Stomach (tissue), 9 donors: ENCODE data around the gene HIVEP1. TPM values are rescaled to one million over a fixed set of nuclear protein-coding genes. Genes with fewer than 3 reads are reported as not detected.

Experiments
- DNase-seq, 2 donors: peaks; one replicate each; pipeline versions ENCODE4 v3.0.0 to v3.0.0-alpha.2; 2013 to 2019
- H3K27ac ChIP-seq, 5 donors: fragments of 200-600 bp in 4 of 5; sonication (generic) in 4 of 5; one replicate each; pipeline ENCODE4 v1.5.1; 2013 to 2019; ENCODE audit warnings: mild to moderate bottlenecking in 1 of 5, moderate library complexity in 1 of 5
- H3K27me3 ChIP-seq, 3 donors: fragments of 200-600 bp; sonication (generic); one replicate each; pipeline ENCODE4 v1.5.1; 2017 to 2019; ENCODE audit warnings: mixed run types in 1 of 3
- H3K36me3 ChIP-seq, 4 donors: fragments of 200-600 bp; sonication (generic); 1 replicate in 3 of 4; 2 replicates in 1 of 4; pipeline ENCODE4 v1.5.1; 2016 to 2019
- H3K4me1 ChIP-seq, 4 donors: fragments of 200-600 bp; sonication (generic); one replicate each; pipeline ENCODE4 v1.5.1; 2016 to 2019
- H3K4me3 ChIP-seq, 4 donors: fragments of 200-600 bp; sonication (generic) in 3 of 4; one replicate each; pipeline ENCODE4 v1.5.1; 2016 to 2019; ENCODE audit warnings: mild to moderate bottlenecking in 1 of 4
- H3K9me3 ChIP-seq, 4 donors: fragments of 200-600 bp; sonication (generic); one replicate each; pipeline ENCODE4 v1.5.1; 2016 to 2019
- CTCF ChIP-seq, 7 experiments: fragments of 450-650 bp in 4 of 7; fragments of 200-600 bp in 3 of 7; sonication (generic) in 3 of 7; IDR thresholded peaks; one replicate each; pipeline ENCODE4 v1.5.1; 2016 to 2019; ENCODE audit warnings: antibody characterized with exemption in 7 of 7, control low read depth in 2 of 7, mild to moderate bottlenecking in 1 of 7
- EP300 ChIP-seq: sonication (generic); formaldehyde crosslinking; IDR thresholded peaks from one replicate; pipeline ENCODE4 v1.6.1; 2017; ENCODE audit warnings: antibody characterized with exemption
- POLR2A ChIP-seq, 4 donors: fragments of 450-650 bp; IDR thresholded peaks; one replicate each; pipeline ENCODE4 v1.6.1; 2016; ENCODE audit warnings: antibody characterized with exemption in 4 of 4, control low read depth in 2 of 4, mild to moderate bottlenecking in 1 of 4, moderate library complexity in 1 of 4
- POLR2AphosphoS5 ChIP-seq, 3 donors: sonication (generic); formaldehyde crosslinking; IDR thresholded peaks; one replicate each; pipeline ENCODE4 v1.6.1; 2016; ENCODE audit warnings: antibody characterized with exemption in 3 of 3
- WGBS, 5 donors: extraction: QIAGEN DNeasy Blood & Tissue Kit in 3 of 5; methylation state at CpG; one replicate each; pipeline versions ENCODE4 v1.1.5 to v1.1.7; 2013 to 2018; 5-methylcytosine and 5-hydroxymethylcytosine counted together
- intact Hi-C: fragments of 100-400 bp; cut with DNase I; formaldehyde crosslinking; loops from one replicate; pipeline ENCODE4 v1.15.1; 2023; ENCODE audit warnings: low total_unique reads
- polyA plus RNA-seq, 3 donors: library from polyadenylated mRNA; stranded (reverse); fragments of 200-250 nt; gene quantifications; one replicate each; pipeline ENCODE4 v1.2.3, GENCODE V29; 2013
- total RNA-seq, 5 donors: library from RNA; depleted of rRNA; stranded (reverse); fragments of >200 nt; gene quantifications; one replicate each; pipeline versions ENCODE4 v1.1.0 to v1.2.3, GENCODE V29; 2014 to 2016
- donor health status: healthy with polysubstance abuse.
- donor health status: Bipolar disorder and iron deficiency.
- donor health status: healthy.

The HIVEP1 gene
- total and polyA plus RNA-seq, 8 donors, result 2.0 to 19.6 (median 14.1) TPM

GRCh38 chr6:12022481-12022880 lies 10.4 kb downstream of the HIVEP1 start:
- no peak overlapping the region for H3K4me3 ChIP-seq
- no peaks in the 10 kb centered on the region for H3K27me3 ChIP-seq
- no peak for DNase-seq
- intact Hi-C loops, result no loop called here
- WGBS, 5 donors, result 92 to 100% (median 95%) methylated on average over 1 of the region's 1 CpG
- TF ChIP-seq POLR2AphosphoS5 (IDR thresholded peaks at IDR 0.05), result no peak
- TF ChIP-seq EP300, result no peak
- TF ChIP-seq CTCF (IDR thresholded peaks at IDR 0.05), result no peak
- no peak for TF ChIP-seq POLR2A (IDR thresholded peaks at IDR 0.05)
- peaks cover 17 to 39% (median 26%) of the 10 kb centered on the region in 4 donors for H3K4me1 ChIP-seq
- peaks cover 7 to 29% (median 26%) of the 10 kb centered on the region in 4 donors for H3K36me3 ChIP-seq
- H3K27ac ChIP-seq, result peak overlapping the region in 1 of 5 donors; percentile 39
- no peaks in the 10 kb centered on the region for H3K9me3 ChIP-seq

GRCh38 chr6:12022953-12023388 lies 10.9 kb downstream of the HIVEP1 start:
- H3K36me3 ChIP-seq, result peaks cover 4 to 25% (median 21%) of the 10 kb centered on the region in 4 donors
- no peaks in the 10 kb centered on the region for H3K9me3 ChIP-seq
- H3K27me3 ChIP-seq, result no peaks in the 10 kb centered on the region
- no peak for DNase-seq
- H3K27ac ChIP-seq, result peak overlapping the region in 2 of 5 donors; percentile 26 to 39
- 60 to 77% (median 67%) methylated on average over 7 of the region's 7 CpGs for WGBS, 5 donors
- intact Hi-C loops, result no loop called here
- peaks cover 17 to 39% (median 26%) of the 10 kb centered on the region in 4 donors for H3K4me1 ChIP-seq
- no peak overlapping the region for H3K4me3 ChIP-seq
- no peak for TF ChIP-seq EP300
- no peak for TF ChIP-seq CTCF (IDR thresholded peaks at IDR 0.05)
- TF ChIP-seq POLR2AphosphoS5 (IDR thresholded peaks at IDR 0.05), result no peak
- no peak for TF ChIP-seq POLR2A (IDR thresholded peaks at IDR 0.05)

- Histone ChIP-seq H3K36me3 (peaks cover 4 to 15% (median 11%) of the 10 kb centered on the region in 4 donors), H3K9me3 (no peaks in the 10 kb centered on the region), H3K4me1 (peaks cover 17 to 39% (median 26%) of the 10 kb centered on the region in 4 donors), H3K27ac (peak overlapping the region in 1 of 5 donors; percentile 39), H3K4me3 (no peak overlapping the region), H3K27me3 (no peaks in the 10 kb centered on the region)
- DNase-seq, result no peak
- TF ChIP-seq EP300 (no peak), POLR2AphosphoS5 (IDR thresholded peaks at IDR 0.05) (no peak)
- WGBS, 5 donors, result 25 to 59% (median 54%) methylated on average over 2 of the region's 2 CpGs
- intact Hi-C loops, result no loop called here
Observed at GRCh38 chr6:12024216-12024615, 12.1 kb downstream of the HIVEP1 start.

GRCh38 chr6:12024699-12025434 lies 12.8 kb downstream of the HIVEP1 start:
- H3K27ac ChIP-seq, result peak overlapping the region in 3 of 5 donors; percentile 11 to 66 (median 39)

More at GRCh38 chr6:12024699-12025434, 12.8 kb downstream of the HIVEP1 start:
- TF ChIP-seq POLR2A (IDR thresholded peaks at IDR 0.05) (no peak), POLR2AphosphoS5 (IDR thresholded peaks at IDR 0.05) (no peak), EP300 (no peak), CTCF (IDR thresholded peaks at IDR 0.05) (no peak)
- Histone ChIP-seq H3K4me1 (peaks cover 17 to 39% (median 26%) of the 10 kb centered on the region in 4 donors), H3K27me3 (no peaks in the 10 kb centered on the region), H3K9me3 (peaks cover 0 to under 1% (median under 1%) of the 10 kb centered on the region in 4 donors), H3K36me3 (peaks cover 4 to 14% (median 6%) of the 10 kb centered on the region in 4 donors), H3K4me3 (no peak overlapping the region)
- intact Hi-C loops, result no loop called here
- DNase-seq, result no peak
- 34 to 81% (median 42%) methylated on average over 4 of the region's 4 CpGs for WGBS, 5 donors
